Activated CD8-positive, alpha-beta memory T cell treated with anti-CD3 and anti-CD28 coated beads, Interleukin-2, amount 50 U/mL, for 1 hour (primary cell): ENCODE data around the gene SNX1.

Experiments used
- DNase-seq: peaks from one replicate; pipeline ENCODE4 v3.0.0-alpha.2; 2020; ENCODE audit errors: extremely low read depth

SNX1 gene

GRCh38 chr15:64162869-64163658 is 67.3 kb downstream of the SNX1 start, which contains the start of gene PPIB:
Gene PPIB, minus strand, starts transcription at chr15:64163022. Its CDS starts 36 bp downstream, at chr15:64162986.
- DNase-seq, result peak; percentile 81

DNA sequence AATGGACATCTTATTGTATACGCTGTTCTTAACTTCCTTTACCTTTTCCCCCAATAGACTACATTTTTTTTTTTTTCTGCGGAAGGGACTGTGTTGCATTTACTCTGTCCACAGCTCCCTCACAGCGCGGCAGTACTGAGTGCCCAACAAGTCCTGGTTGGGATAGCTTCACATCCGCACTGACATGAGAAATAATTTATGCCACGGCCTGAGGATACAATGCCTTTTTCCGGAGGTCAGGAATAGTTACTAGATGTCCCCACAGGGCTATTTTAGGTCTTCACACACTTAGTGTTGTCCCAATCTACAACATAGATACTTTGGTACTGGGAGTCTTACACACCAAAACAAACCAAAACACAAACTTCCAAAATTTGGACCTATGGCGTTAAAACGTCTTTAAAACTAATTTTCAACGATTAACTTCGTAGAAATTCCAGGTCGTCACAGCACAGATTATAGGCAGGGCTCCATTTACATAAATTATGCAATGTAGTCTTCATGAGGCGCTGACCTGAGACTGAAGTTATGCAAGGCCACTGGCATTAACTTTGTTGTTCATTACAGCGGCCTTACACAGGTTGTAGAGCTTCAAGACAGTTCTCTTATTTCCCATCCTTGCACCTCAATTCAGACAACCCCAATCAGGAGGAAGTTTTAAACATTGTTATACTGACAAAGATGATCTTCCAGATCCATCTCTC is 68.0 kb downstream of the SNX1 start:
- no peak for DNase-seq

GRCh38 chr15:64164436-64164835 is 68.7 kb downstream of the SNX1 start:
- no peak for DNase-seq

- DNase-seq, result no peak
Measured at GRCh38 chr15:64166102-64166890, 70.5 kb downstream of the SNX1 start.

DNA sequence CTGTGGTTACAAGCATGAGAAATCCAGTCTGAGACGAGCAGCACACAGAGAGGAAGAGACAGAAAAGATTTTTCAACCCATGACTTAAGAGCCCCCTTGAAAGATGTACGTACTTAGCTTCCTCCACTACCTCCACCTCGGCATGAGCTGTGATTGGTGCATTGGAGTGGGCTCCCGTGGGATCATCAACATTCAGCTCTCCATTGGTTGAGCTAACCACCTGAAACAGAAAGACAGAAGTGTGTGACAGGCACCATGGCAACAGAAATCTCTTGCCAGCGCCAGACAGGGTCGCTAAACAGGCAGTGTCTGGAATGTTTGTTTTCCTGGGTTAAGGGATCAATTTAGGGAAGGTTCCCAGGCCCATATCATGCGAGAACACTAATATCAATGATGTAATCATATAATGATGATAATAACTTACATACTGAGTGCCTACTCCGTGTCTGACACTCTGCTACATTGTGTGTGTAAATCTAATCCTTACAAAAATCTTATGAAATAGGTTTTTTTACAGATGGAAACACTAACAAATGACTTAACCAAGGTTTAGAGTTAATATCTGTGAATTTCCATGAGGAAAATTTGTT is 84.5 kb downstream of the SNX1 start:
- no peak for DNase-seq

DNA sequence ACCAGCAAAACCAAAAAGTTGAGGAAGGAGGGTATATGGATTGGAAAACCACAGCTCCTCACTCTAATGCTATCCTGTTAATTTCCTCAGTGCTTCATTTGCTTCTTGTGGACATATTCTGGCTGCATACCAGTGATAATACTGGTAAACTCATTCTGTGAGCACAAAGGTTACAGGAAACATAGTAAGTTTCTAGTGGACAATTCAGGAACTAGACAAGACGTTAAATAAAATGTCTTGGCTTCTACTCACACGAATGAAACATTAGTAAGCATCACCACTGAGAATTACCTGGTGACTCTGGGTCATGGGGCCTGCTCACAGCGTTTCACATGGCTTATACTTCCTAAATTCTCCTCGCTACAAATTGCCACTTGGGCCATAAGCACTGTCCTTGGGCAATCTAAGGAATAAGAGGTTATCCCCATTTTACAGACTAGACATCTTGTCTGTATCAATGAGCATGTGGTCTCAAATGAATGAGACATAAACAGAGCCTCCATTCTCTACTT is 87.1 kb downstream of the SNX1 start:
- no peak for DNase-seq

DNA sequence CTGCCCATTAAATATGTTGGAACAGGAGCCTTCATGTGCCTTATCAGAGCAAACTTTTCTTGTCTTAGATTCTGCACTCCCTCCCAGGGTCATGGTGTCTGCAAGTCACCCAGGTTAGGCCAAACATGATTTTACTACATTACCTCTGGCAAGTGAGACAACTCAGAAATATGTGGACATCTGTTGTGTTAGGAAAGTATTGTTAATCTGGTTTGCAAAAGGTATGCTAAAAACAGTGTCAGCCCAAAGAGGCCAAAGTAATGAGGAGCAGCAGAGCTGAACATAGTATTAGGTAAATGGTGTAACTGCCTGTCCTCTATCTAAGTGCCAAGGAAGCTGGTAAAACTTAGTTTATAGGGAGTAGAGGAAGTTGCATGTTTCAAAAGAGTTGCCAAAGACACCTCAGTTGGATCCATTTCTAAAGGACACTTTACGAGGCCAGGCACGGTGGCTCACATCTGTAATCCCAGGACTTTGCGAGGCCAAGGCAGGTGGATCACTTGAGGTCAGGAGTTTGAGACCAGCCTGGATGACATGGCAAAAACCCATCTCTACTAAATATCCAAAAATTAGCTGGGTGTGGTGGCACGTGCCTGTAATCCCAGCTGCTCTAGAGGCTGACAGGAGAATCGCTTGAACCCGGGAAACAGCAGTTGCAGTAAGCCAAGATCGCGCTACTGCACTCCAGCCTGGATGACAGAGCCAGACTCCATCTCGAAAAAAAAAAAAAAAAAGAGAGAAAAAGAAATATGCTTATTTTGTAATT is 89.5 kb downstream of the SNX1 start:
- no peak for DNase-seq

GRCh38 chr15:64187396-64188191 is 91.8 kb downstream of the SNX1 start:
- DNase-seq, result no peak
